Endometrium (tissue), 2 donors: ENCODE data around the gene SULT1A2.
"Not testable (repeated sequence)": the region's sequence is repeated elsewhere in the genome, so short reads cannot be mapped to it uniquely, and the experiment has no call there.

Source experiments
- FAIRE-seq: peaks from 2 replicates; lab custom pipeline; 2012; peaks lifted over from hg19 to GRCh38; lab: Jason Lieb, UNC
- donor health status: control.
- donor health status: control.

The SULT1A2 gene

GRCh38 chr16:28558456-28558855 lies 38.4 kb downstream of the SULT1A2 start:
- no peak for FAIRE-seq

GRCh38 chr16:28556914-28557320 lies 39.9 kb downstream of the SULT1A2 start:
- FAIRE-seq, result no peak

GRCh38 chr16:28555561-28555960 lies 41.3 kb downstream of the SULT1A2 start:
- no peak for FAIRE-seq

- no peak for FAIRE-seq
Observed at GRCh38 chr16:28554634-28555423, 42.0 kb downstream of the SULT1A2 start.

GRCh38 chr16:28553776-28554633 lies 42.8 kb downstream of the SULT1A2 start, which contains the start of gene SGF29:
SGF29 (plus strand) TSS chr16:28553920; CDS start chr16:28581070, 27,150 bp downstream.
- FAIRE-seq, result peak; percentile 23

- peak; percentile 46 for FAIRE-seq
Observed at GRCh38 chr16:28549301-28549899, 47.5 kb downstream of the SULT1A2 start.

- no peak for FAIRE-seq
Observed at GRCh38 chr16:28548306-28548802, 48.5 kb downstream of the SULT1A2 start.

GRCh38 chr16:28546626-28547025 lies 50.2 kb downstream of the SULT1A2 start:
- no peak for FAIRE-seq

- not testable (repeated sequence) for FAIRE-seq
Observed at GRCh38 chr16:28545964-28546363, 50.9 kb downstream of the SULT1A2 start.

- FAIRE-seq, result no peak
Observed at GRCh38 chr16:28544998-28545397, 51.9 kb downstream of the SULT1A2 start.

GRCh38 chr16:28543072-28543471 lies 53.8 kb downstream of the SULT1A2 start:
- FAIRE-seq, result no peak

GRCh38 chr16:28542646-28543045 lies 54.2 kb downstream of the SULT1A2 start:
- no peak for FAIRE-seq
